ENCODE results near the gene DPP7. TPM values are rescaled to one million over a fixed set of nuclear protein-coding genes. Genes with fewer than 3 reads are reported as not detected.

Gene DPP7
- total RNA-seq, 2 experiments from 2014 or later = 344 to 349 TPM

DNA sequence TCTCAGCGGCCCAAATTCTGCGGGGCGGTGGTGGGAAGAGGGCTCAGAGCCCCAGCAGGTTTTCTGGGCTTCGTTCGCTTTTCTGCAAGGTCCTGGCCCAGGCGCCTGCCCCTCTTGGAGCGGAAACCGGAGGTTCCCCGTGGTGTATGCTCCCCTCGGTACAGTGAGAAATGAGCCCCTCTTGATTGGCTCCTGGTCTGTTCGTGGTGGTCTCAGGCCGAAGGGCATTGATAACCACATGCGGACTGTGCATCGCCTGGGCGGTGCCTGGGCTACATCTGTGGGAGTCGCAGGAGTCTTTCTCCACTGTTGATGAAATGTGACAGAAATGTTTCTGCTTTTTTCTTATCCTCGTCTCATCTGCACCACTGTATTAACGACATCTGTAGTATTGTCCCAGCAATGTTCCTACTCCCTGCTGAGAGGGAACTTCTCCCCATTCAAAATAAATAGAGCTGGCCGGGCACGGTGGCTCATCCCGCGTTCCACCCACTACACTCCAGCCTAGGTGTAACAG, 27.1 kb downstream of the DPP7 start:
- H3K9me3 ChIP-seq (ENCODE audit: control insufficient read depth in 1 of 2, insufficient read depth in 1 of 2, low read length in 2 of 2) = no peaks in the 10 kb centered on the region
- ATAC-seq (ENCODE audit: poor library complexity) = no peak
- DNase-seq = peak in 1 of 14 experiments; percentile 21
- no peaks in the 10 kb centered on the region for H3K27me3 ChIP-seq (ENCODE audit: control insufficient read depth in 1 of 2, insufficient read depth in 2 of 2, low read length in 2 of 2)
- Mint-ChIP-seq H3K36me3 (ENCODE audit: low read depth) (peaks cover 53% of the 10 kb centered on the region), H3K27me3 (no peaks in the 10 kb centered on the region), H3K27ac (peak overlapping the region; percentile 89), H3K9me3 (no peaks in the 10 kb centered on the region), H3K4me1 (ENCODE audit: low read depth) (peaks cover 32% of the 10 kb centered on the region), H3K4me3 (peak overlapping the region; percentile 88)
- H3K4me1 ChIP-seq (ENCODE audit: insufficient read depth, low read length) = peaks cover 22% of the 10 kb centered on the region
- intact Hi-C loops (cut with DNase I, micrococcal nuclease) = loop anchor here (1.0 to 5.0 kb wide), 4 partner anchors 17 to 605 kb away; partner anchors contain the start of genes DPP7 (in 1 of the 2), SAPCD2 (in 1 of the 2) and SEC16A (in 1 of the 2)
- TF ChIP-seq, protein P1, sequence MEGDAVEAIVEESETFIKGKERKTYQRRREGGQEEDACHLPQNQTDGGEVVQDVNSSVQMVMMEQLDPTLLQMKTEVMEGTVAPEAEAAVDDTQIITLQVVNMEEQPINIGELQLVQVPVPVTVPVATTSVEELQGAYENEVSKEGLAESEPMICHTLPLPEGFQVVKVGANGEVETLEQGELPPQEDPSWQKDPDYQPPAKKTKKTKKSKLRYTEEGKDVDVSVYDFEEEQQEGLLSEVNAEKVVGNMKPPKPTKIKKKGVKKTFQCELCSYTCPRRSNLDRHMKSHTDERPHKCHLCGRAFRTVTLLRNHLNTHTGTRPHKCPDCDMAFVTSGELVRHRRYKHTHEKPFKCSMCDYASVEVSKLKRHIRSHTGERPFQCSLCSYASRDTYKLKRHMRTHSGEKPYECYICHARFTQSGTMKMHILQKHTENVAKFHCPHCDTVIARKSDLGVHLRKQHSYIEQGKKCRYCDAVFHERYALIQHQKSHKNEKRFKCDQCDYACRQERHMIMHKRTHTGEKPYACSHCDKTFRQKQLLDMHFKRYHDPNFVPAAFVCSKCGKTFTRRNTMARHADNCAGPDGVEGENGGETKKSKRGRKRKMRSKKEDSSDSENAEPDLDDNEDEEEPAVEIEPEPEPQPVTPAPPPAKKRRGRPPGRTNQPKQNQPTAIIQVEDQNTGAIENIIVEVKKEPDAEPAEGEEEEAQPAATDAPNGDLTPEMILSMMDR (IDR thresholded peaks at IDR 0.05) = no peak
- peaks cover 27% of the 10 kb centered on the region for H3K36me3 ChIP-seq (ENCODE audit: insufficient read depth, low read length)
- H3K4me3 ChIP-seq (ENCODE audit: low read length) = peak overlapping the region; percentile 71
- POLR2A ChIA-PET = interaction anchor here (0.8 to 4.2 kb wide), 21 partner anchors 8 to 335 kb away, joined by 3 to 89 read pairs (median 8); partner anchors contain the start of genes ANAPC2, EXD3, FUT7 and NELFB
- CTCF ChIA-PET = interaction anchor here (0.9 to 2.0 kb wide), 11 partner anchors 8 to 359 kb away, joined by 3 to 20 read pairs (median 5); partner anchors contain the start of genes AJM1, NRARP, SAPCD2 and UAP1L1
- H3K27ac ChIP-seq (ENCODE audit: low read depth in 1 of 2, low read length in 2 of 2) = peak overlapping the region; percentile 79 to 90

DNA sequence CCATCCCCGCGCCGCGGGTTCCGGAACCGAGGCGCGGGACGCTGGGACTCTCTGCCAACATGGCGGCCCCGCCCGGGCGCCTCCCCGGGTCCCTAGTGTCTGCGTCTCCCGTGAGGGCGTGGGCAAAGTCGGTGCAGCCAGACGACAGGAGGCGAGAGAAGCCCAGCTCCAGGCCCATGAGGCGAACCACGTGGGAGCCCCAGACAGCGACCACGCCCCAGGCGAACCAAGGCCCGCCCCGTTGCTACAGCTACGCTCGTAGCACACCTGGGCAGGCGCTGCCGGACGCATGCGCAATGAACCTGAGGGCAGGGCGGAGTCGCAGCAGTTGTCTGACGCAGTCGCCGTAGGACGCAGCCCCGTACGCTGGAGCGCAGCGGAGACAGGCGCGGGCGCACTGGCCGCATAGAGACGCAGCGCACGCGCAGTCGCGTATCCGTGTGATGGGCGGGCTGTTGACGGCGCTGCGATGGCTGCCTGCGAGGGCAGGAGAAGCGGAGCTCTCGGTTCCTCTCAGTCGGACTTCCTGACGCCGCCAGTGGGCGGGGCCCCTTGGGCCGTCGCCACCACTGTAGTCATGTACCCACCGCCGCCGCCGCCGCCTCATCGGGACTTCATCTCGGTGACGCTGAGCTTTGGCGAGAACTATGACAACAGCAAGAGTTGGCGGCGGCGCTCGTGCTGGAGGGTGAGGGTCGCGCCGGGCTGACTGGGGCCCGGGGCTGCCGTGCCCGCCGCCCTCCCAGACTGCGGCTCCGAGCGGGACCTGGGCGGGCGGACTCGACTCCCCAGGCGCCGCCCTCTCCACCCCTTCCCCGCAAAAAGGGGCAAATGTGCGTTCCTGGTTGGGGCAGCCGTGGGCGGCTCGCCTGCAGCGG, 27.8 kb downstream of the DPP7 start, which contains the start of gene MAN1B1:
Gene MAN1B1 (plus strand): TSS at position 455 of the 878 bp plus-strand sequence. CDS start 15 bp downstream, at position 470.
- Histone ChIP-seq H3K36me3 (ENCODE audit: insufficient read depth, low read length) (peaks cover 20% of the 10 kb centered on the region), H3K4me3 (ENCODE audit: low read length) (peak within 1 kb of the TSS; percentile 71), H3K9me3 (ENCODE audit: control insufficient read depth in 1 of 2, insufficient read depth in 1 of 2, low read length in 2 of 2) (no peaks in the 10 kb centered on the region), H3K4me1 (ENCODE audit: insufficient read depth, low read length) (peaks cover 22% of the 10 kb centered on the region), H3K27ac (ENCODE audit: low read depth in 1 of 2, low read length in 2 of 2) (peak within 1 kb of the TSS; percentile 79 to 90), H3K27me3 (ENCODE audit: control insufficient read depth in 1 of 2, insufficient read depth in 2 of 2, low read length in 2 of 2) (no peaks in the 10 kb centered on the region)
- peaks cover 32% of the 10 kb centered on the region for H3K4me1 Mint-ChIP-seq (ENCODE audit: low read depth)
- ChIA-PET POLR2A (interaction anchor here (0.7 to 4.2 kb wide), 32 partner anchors 9 to 386 kb away, joined by 3 to 89 read pairs (median 6); partner anchors contain the start of genes ANAPC2, EXD3, FUT7 and NELFB), CTCF (interaction anchor here (0.6 to 2.0 kb wide), 16 partner anchors 9 to 359 kb away, joined by 3 to 20 read pairs (median 4); partner anchors contain the start of genes AJM1, C8G, FBXW5 and NRARP)
- H3K4me3 Mint-ChIP-seq = peak within 1 kb of the TSS; percentile 93
- H3K36me3 Mint-ChIP-seq (ENCODE audit: low read depth) = peaks cover 46% of the 10 kb centered on the region
- no peaks in the 10 kb centered on the region for H3K9me3 Mint-ChIP-seq
- TF ChIP-seq, protein P1 (IDR thresholded peaks at IDR 0.05) = no peak
- DNase-seq = peak; percentile 98 to 100 (median 100)
- peak; percentile 79 for ATAC-seq (ENCODE audit: poor library complexity)
- peak within 1 kb of the TSS; percentile 89 for H3K27ac Mint-ChIP-seq
- no peaks in the 10 kb centered on the region for H3K27me3 Mint-ChIP-seq
- intact Hi-C loops (cut with DNase I, micrococcal nuclease) = loop anchor here (1.0 to 5.0 kb wide), 4 partner anchors 16 to 604 kb away; partner anchors contain the start of genes DPP7 (in 1 of the 2), SAPCD2 (in 1 of the 2) and SEC16A (in 1 of the 2)

All from CD4-positive, alpha-beta T cell (primary cell).